ENCODE results near the gene KRTAP12-2.

- TF ChIP-seq, protein P1, sequence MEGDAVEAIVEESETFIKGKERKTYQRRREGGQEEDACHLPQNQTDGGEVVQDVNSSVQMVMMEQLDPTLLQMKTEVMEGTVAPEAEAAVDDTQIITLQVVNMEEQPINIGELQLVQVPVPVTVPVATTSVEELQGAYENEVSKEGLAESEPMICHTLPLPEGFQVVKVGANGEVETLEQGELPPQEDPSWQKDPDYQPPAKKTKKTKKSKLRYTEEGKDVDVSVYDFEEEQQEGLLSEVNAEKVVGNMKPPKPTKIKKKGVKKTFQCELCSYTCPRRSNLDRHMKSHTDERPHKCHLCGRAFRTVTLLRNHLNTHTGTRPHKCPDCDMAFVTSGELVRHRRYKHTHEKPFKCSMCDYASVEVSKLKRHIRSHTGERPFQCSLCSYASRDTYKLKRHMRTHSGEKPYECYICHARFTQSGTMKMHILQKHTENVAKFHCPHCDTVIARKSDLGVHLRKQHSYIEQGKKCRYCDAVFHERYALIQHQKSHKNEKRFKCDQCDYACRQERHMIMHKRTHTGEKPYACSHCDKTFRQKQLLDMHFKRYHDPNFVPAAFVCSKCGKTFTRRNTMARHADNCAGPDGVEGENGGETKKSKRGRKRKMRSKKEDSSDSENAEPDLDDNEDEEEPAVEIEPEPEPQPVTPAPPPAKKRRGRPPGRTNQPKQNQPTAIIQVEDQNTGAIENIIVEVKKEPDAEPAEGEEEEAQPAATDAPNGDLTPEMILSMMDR (IDR thresholded peaks at IDR 0.05): no peak
- no peak for TF ChIP-seq POLR2A (IDR thresholded peaks at IDR 0.05)
Measured at GRCh38 chr21:44671911-44672310, 5.2 kb upstream of the KRTAP12-2 start.

Data from lower leg skin (tissue), 3 donors.